GM19467 (cell line): ENCODE results near the gene EMX1.

ENCODE experiments used
- ATAC-seq: cut with Tn5 transposase; IDR thresholded peaks from one replicate; pipeline ENCODE4 v1.9.1; 2021; ENCODE audit warnings: mild to moderate bottlenecking, moderate library complexity; ENCODE audit not compliant: unreplicated experiment

Gene EMX1

GRCh38 chr2:72942293-72942692 is 25.0 kb downstream of the EMX1 start:
- no peak for ATAC-seq

GRCh38 chr2:72942881-72943418 is 25.6 kb downstream of the EMX1 start:
- no peak for ATAC-seq

- no peak for ATAC-seq
These were observed 26.4 kb downstream of the EMX1 start for GRCh38 chr2:72943540-72944395.

GRCh38 chr2:72944804-72945449 is 27.6 kb downstream of the EMX1 start:
- no peak for ATAC-seq

GRCh38 chr2:72945450-72946019 is 28.2 kb downstream of the EMX1 start:
- no peak for ATAC-seq

- ATAC-seq: no peak
These were observed 29.1 kb downstream of the EMX1 start for GRCh38 chr2:72946466-72946865.

- ATAC-seq: no peak
These were observed 30.9 kb downstream of the EMX1 start for GRCh38 chr2:72947952-72948830.

GRCh38 chr2:72949045-72949444 is 31.7 kb downstream of the EMX1 start:
- no peak for ATAC-seq

GRCh38 chr2:72949642-72950041 is 32.3 kb downstream of the EMX1 start:
- ATAC-seq: no peak

GRCh38 chr2:72950558-72951255 is 33.4 kb downstream of the EMX1 start:
- no peak for ATAC-seq

- ATAC-seq: no peak
These were observed 34.2 kb downstream of the EMX1 start for GRCh38 chr2:72951303-72952095.

GRCh38 chr2:72952110-72952823 is 34.9 kb downstream of the EMX1 start:
- no peak for ATAC-seq

- ATAC-seq: no peak
These were observed 35.6 kb downstream of the EMX1 start for GRCh38 chr2:72952961-72953360.

GRCh38 chr2:72953528-72953927 is 36.2 kb downstream of the EMX1 start:
- no peak for ATAC-seq

- no peak for ATAC-seq
These were observed 36.7 kb downstream of the EMX1 start for GRCh38 chr2:72953976-72954375.

GRCh38 chr2:72954376-72955227 is 37.3 kb downstream of the EMX1 start:
- ATAC-seq: no peak

GRCh38 chr2:72955228-72956049 is 38.1 kb downstream of the EMX1 start:
- no peak for ATAC-seq
